Measurements from ENCODE around the gene GDPGP1.

- TF ChIP-seq CTCF (IDR thresholded peaks at IDR 0.05; ENCODE audit: low read length) = no peak
- TF ChIP-seq EZH2 (IDR thresholded peaks at IDR 0.05; ENCODE audit: borderline replicate concordance, low read length) = no peak
Measured at GRCh38 chr15:90230610-90231009, 3.4 kb upstream of the GDPGP1 start.

Data from OCI-LY1 (cell line).